DMS79 (cell line): ENCODE data around the gene UBE2V1.

Experiments used
- DNase-seq: peaks from one replicate; lab custom pipeline; 2025; lab: John Stamatoyannopoulos, UW

The UBE2V1 gene

GRCh38 chr20:50043573-50044352 lies 69.2 kb downstream of the UBE2V1 start:
- no peak for DNase-seq

- no peak for DNase-seq
These were observed 70.3 kb downstream of the UBE2V1 start for GRCh38 chr20:50042370-50043313.

GRCh38 chr20:50041246-50041873 lies 71.6 kb downstream of the UBE2V1 start:
- no peak for DNase-seq

GRCh38 chr20:50040432-50041245 lies 72.3 kb downstream of the UBE2V1 start:
- DNase-seq, result no peak

GRCh38 chr20:50039706-50040431 lies 73.1 kb downstream of the UBE2V1 start:
- DNase-seq, result no peak

- DNase-seq, result no peak
These were observed 74.4 kb downstream of the UBE2V1 start for GRCh38 chr20:50038574-50038991.

- DNase-seq, result no peak
These were observed 74.8 kb downstream of the UBE2V1 start for GRCh38 chr20:50038169-50038568.

- DNase-seq, result no peak
These were observed 75.4 kb downstream of the UBE2V1 start for GRCh38 chr20:50037575-50037974.

GRCh38 chr20:50037123-50037522 lies 75.8 kb downstream of the UBE2V1 start:
- DNase-seq, result no peak

- DNase-seq, result no peak
These were observed 76.2 kb downstream of the UBE2V1 start for GRCh38 chr20:50036703-50037102.

GRCh38 chr20:50034567-50035180 lies 78.3 kb downstream of the UBE2V1 start:
- DNase-seq, result no peak

GRCh38 chr20:50032955-50033666 lies 79.8 kb downstream of the UBE2V1 start:
- no peak for DNase-seq
